Stomach (tissue), 4 donors: ENCODE measurements around the gene RAMP1.

Source experiments
- CTCF ChIP-seq, 7 experiments: fragments of 450-650 bp in 4 of 7; fragments of 200-600 bp in 3 of 7; sonication (generic) in 3 of 7; IDR thresholded peaks; one replicate each; pipeline ENCODE4 v1.5.1; 2016 to 2019; ENCODE audit warnings: antibody characterized with exemption in 7 of 7, control low read depth in 2 of 7, mild to moderate bottlenecking in 1 of 7
- POLR2A ChIP-seq, 4 donors: fragments of 450-650 bp; IDR thresholded peaks; one replicate each; pipeline ENCODE4 v1.6.1; 2016; ENCODE audit warnings: antibody characterized with exemption in 4 of 4, control low read depth in 2 of 4, mild to moderate bottlenecking in 1 of 4, moderate library complexity in 1 of 4

GRCh38 chr2:237942513-237942899 is 83.1 kb downstream of the RAMP1 start:
- TF ChIP-seq CTCF (IDR thresholded peaks at IDR 0.05) = no peak
- TF ChIP-seq POLR2A (IDR thresholded peaks at IDR 0.05) = no peak
